HG02759 (cell line): ENCODE results near the gene TEAD1.

Experiments
- ATAC-seq: cut with Tn5 transposase; IDR thresholded peaks from one replicate; pipeline ENCODE4 v1.9.1; 2021; ENCODE audit warnings: mild to moderate bottlenecking, moderate library complexity; ENCODE audit not compliant: unreplicated experiment

TEAD1 gene

GRCh38 chr11:12762278-12762677 is 88.1 kb downstream of the TEAD1 start:
- no peak for ATAC-seq

DNA sequence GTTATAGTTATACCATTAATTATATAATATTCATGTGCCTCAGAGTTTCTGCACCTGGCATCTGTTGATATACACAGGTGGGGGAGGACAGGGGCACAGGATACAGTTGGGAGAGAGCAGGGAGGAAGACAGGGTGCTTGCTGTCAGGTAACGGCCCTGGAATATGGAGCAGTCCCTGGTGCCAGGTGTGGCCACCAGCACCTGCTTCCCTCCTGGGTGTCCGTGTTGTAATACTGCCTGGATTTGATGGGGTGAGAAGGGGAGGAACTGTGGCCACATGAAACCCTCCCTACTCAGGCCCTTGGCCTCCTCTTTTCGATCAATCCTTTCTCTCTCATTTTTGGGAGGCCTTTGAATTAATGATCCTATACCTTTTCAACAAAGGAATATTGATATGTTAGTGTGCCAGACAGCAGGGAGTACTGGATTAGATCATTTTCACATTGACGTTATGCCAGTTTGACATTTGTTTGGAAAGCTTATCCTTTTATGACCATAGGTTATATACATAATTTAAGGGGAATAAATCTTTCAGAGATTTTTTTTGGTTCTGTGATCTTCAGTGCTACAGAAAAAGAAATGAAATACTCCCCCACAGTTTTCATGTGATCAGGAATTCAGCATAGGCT is 88.6 kb downstream of the TEAD1 start:
- ATAC-seq: no peak

DNA sequence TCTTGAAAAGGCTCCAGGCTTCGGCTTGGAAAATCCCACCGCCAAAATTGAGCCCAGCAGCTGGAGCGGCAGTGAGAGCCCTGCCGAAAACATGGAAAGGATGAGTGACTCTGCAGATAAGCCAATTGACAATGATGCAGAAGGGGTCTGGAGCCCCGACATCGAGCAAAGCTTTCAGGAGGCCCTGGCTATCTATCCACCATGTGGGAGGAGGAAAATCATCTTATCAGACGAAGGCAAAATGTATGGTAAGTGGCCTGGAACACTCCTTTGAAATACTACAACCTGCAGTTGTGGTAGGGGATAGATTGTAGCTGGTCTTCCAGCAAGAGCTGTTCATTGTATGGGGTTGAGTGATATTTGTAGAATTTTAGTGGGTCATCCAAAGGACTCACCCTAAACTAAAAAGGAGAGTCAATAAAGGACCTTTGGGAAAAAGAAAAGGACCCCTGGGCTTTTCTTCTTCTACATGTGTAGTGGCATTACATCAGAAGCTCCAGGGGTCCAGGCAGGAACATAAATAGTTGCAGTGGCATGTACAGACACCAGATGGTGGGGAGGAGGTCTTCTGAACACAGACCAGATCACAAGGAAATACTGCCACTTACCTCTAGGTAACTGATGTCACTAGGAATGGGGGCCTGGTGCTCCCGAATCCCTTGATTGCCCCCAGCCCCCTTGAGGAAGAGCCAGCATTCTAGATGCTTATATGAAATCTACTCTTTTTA is 90.1 kb downstream of the TEAD1 start:
- no peak for ATAC-seq

- no peak for ATAC-seq
Measured at GRCh38 chr11:12765428-12765827, 91.2 kb downstream of the TEAD1 start.

DNA sequence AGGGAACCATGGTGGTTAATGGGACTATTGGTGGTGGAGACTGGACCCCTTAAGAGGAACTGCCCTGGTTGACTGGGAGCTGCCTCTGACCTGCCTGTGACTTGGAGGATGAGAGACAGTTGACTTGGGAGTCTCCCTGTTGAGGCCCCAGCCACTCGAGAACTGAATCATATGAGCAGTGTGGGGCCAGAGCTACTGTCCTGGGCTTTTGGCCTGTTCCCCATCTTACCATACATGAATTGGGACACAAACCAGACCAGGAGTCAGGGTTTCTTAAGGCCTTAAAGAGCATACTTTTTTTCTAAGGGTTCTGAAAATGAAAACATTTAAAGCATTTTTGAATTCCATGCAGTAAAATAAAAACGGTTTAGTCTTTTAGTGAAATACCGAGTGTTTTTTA is 92.8 kb downstream of the TEAD1 start:
- ATAC-seq: no peak

GRCh38 chr11:12767577-12767976 is 93.4 kb downstream of the TEAD1 start:
- no peak for ATAC-seq

DNA sequence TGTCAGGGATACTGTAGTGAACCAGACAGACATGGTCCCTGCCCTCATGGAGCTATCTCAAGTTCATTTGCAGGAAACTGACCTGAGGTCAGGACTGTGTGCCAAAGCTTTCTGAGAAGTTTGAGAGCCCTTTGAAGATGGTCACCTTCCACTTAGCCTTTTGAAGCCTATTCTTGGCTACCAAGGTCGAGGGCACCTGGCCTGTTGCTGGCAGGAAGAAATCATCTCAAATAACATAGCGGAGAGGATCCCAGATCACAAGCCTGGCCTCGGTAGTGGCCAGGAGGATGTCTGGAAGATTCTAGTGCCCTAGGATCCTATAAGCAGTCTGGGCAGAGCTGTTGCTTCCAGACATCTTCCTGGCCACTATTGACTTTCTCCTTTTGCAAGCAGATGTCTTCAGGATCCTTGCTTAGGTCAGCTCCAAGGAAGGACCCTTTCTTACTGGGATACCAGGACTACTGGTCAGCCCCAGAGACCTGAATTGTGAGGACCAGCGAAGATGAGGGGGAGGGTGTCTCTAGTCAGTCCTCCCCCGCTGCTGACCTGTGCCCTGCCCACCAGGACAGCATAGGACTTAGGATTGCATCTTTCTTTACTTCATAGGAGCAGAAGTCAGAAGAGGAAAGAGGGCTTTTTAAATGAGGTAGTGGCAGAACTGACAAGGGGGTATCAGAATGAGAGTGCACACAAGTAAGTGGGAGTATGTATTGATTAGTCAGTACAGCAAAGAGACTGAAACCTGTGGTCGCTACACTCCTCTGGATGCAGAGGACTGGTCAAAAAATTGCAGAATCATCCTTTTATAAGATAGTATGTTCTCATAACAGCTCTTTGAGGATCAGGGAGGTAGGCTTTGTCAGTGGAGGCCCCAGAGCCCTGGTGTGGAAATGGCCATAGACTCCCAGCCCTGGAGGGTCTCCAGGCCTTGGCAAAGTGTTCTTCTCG is 94.8 kb downstream of the TEAD1 start:
- peak; percentile 65 for ATAC-seq

DNA sequence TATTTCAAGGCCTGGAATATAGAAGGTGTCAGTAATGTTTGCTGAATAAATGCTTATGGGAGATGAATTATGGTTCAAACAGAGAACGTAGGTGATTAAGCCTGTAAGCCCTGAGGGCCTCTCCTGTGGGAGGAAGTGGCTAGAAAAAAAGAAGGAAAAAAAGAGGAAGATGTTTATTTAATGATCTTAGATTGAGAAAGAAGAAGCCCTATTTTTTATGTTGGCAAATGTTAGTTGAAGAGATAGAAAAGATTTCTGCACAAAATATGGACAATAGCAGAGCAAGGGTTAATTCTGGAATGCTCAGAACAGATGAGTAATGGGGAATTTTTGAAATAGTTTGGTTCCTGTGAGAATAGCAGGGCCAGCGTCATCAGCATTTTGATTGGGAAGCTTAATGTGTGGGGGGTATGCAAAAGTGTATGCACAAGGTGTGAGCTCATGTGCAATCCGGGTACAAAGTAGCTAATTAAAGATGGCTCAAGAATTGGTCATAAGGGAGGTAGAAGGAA is 95.7 kb downstream of the TEAD1 start:
- no peak for ATAC-seq

- ATAC-seq: no peak
Measured at GRCh38 chr11:12770435-12770834, 96.2 kb downstream of the TEAD1 start.

DNA sequence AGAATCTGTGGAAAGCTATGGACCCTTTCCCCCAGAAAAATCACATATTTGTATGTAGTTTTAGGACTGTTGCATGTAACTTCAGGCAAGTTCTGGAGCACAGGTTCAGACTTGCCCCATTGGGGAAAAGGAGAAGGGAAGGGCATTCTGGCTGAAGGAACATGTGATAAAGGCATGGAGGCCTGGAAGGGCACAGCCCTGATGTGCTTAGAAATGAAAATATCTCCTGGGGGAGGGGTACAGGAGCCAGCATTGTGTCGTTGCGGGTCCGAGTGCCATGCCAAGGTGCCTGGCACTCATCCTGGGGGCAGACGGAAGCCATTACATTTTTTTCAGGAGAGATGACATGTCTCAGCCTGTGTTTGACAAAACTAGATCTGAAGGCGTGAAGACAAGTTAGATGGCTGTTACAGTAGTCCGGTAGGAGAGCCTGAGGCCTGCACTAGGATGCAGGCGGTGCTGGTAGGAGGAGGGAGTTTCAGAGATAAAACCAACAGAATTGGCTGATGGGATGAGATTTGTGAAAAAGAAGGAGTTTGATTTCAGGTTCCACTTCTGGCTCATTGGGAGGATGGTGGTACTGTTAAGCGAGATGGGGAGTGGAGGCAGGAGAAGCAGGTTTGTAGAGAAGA is 96.9 kb downstream of the TEAD1 start:
- no peak for ATAC-seq

DNA sequence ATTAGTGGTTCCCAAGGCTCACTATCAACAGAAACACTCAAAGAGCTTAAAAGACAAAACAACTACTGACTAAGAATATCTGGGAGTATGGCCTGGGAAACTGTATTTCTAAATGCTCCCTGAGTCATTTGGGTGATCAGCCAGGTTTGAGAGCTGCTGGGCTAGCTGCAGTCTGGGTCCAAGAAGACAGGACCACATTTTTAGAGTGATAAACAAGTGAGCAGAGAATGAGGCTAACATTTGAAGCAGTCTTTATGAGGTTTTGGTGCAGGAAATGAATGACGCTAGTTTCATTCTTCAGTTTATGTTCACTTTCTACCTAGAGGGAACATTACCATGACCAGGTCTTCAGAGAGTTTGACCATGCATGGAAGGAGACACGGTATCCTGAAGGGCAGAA is 97.7 kb downstream of the TEAD1 start:
- ATAC-seq: no peak

DNA sequence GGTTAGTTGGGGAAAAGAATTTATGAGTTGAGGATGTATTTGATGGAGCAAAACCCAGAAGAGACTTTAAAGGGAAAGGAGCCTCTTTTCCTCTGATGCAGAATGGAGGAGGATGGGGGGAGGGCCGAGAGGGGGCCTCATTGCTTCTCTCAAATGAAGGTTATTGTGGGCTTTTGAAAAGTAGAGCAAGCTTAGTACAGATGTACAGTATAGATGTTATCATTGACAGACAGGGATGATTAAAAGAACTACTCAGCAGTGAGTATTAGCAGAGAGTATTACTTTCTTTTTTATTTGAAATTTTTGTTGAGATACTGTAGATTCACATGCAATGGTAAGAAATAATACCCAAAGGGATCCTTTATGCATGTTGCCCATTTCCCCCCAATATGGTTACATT is 98.1 kb downstream of the TEAD1 start:
- ATAC-seq: no peak

GRCh38 chr11:12773591-12773990 is 99.4 kb downstream of the TEAD1 start:
- no peak for ATAC-seq

- ATAC-seq: no peak
Measured at GRCh38 chr11:12775955-12776354, 101.7 kb downstream of the TEAD1 start.

- no peak for ATAC-seq
Measured at GRCh38 chr11:12777208-12777874, 103.1 kb downstream of the TEAD1 start.

- ATAC-seq: no peak
Measured at GRCh38 chr11:12778240-12778905, 104.2 kb downstream of the TEAD1 start.

- no peak for ATAC-seq
Measured at GRCh38 chr11:12783765-12784164, 109.5 kb downstream of the TEAD1 start.

DNA sequence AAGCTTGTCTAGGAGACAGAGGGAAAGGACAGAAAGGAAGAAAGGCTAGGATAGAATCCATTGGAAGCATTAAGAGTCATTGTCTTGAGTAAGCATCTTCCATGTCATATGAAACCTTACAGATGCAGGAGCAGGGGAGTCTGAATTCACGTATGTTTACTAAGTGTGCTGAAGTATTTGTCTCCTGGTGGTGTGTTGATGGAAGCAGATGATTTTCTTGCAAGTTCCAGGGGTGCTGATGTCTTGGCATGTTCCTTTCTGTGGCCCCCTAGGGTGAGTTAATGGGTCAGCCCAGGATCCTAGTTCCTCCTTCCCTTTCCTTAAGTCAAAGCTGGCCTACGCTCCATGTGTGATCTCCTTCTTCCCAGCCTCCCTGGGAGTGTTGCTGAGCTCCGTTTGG is 110.2 kb downstream of the TEAD1 start:
- no peak for ATAC-seq

DNA sequence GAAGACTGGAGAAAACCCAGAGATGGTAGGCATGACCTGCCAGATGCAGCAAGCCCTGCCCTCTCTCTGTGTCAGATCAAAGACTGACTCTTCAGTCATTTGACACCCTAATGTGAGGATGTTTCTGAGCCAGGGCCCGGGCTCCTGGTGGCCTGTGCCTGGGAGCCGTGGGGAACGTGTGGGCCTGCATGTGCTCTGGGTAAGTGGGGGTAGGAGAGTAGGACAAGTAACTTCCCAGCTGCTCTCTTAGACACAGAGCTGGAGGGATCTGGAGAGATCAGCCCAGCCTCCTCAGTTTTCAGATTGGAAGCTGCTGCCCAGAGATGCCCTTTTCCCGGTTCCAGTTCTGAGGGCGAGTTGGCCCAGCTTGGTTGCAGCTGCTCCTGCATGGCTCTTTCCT is 110.8 kb downstream of the TEAD1 start:
- no peak for ATAC-seq

DNA sequence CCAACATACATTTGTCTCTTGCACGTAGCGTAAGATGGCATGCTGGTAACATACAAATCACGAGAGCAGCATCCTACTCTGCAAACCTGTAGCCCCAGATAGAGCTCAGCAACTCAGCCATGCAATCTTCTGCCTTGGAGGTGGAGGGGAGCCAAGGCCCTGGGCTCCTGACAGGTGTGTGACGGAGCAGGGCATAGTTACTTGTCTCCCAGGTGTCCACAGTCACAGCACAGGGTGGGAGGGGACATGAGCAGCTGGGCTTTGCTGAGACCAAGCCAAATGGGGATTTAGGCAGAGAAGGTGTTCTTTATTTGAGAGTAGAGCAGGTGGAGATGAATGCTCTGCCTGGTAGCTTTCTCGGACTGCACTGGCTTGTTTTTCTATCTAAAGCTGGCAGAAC is 111.7 kb downstream of the TEAD1 start:
- no peak for ATAC-seq
